Measurements from ENCODE around the gene GNPNAT1. TPM values are rescaled to one million over a fixed set of nuclear protein-coding genes. Genes with fewer than 3 reads are reported as not detected.

GNPNAT1 gene
- polyA plus RNA-seq, 1 of the 3 experiments (the other 2 are of a cell fraction): 15.2 TPM

GRCh38 chr14:52829527-52830185 lies 38.2 kb upstream of the GNPNAT1 start:
- Histone ChIP-seq H3K9me2 (no peaks in the 10 kb centered on the region), H3K4me3 (ENCODE audit: low read depth in 2 of 2, low read length in 1 of 2) (no peak overlapping the region), H2AFZ (ENCODE audit: low read depth) (no peak overlapping the region; the same call in 1 of the 2 replicates), H3K4me1 (ENCODE audit: control insufficient read depth in 1 of 2, insufficient read depth in 2 of 2, low read depth in 1 of 2, low read length in 1 of 2) (peaks cover 20 to 31% of the 10 kb centered on the region in 2 experiments), H3F3A (replicated peaks; ENCODE audit: insufficient read depth) (peaks cover 31% of the 10 kb centered on the region), H3K4me2 (no peak overlapping the region), H4K20me1 (ENCODE audit: insufficient read depth) (no peaks in the 10 kb centered on the region), H3K9ac (no peak overlapping the region), H3K9me3 (no peaks in the 10 kb centered on the region), H3K27me3 (ENCODE audit: insufficient read depth) (no peaks in the 10 kb centered on the region), H3K79me2 (ENCODE audit: insufficient read depth) (no peaks in the 10 kb centered on the region), H3K36me3 (replicated peaks in 1 of 2; ENCODE audit: control insufficient read depth in 1 of 2, insufficient read depth in 2 of 2, low read length in 1 of 2) (no peaks in the 10 kb centered on the region), H3K27ac (ENCODE audit: low read depth in 2 of 2, low read length in 1 of 2) (no peak overlapping the region)
- ChIA-PET CTCF (interaction anchor here (0.6 to 3.0 kb wide), 7 partner anchors 12 to 477 kb away, joined by 3 to 16 read pairs (median 6); no protein-coding TSS in a partner anchor), POLR2A (no interaction called here)
- 91% methylated on average over 7 of the region's 7 CpGs for WGBS (ENCODE audit: low lambda C conversion rate)
- TF ChIP-seq RXRA (IDR thresholded peaks at IDR 0.05; ENCODE audit: borderline replicate concordance, low read depth): no peak
- no peak for TF ChIP-seq TEAD4 (IDR thresholded peaks at IDR 0.05; ENCODE audit: borderline replicate concordance, insufficient read depth)
- TF ChIP-seq TCF12 (IDR thresholded peaks at IDR 0.05): no peak
- no peak for TF ChIP-seq FOXJ3 (CRISPR knock-in tag; IDR thresholded peaks at IDR 0.05)
- no peak for TF ChIP-seq CTCF (IDR thresholded peaks at IDR 0.05)
- no peak for DNase-seq

- no peak overlapping the region for H3K27ac ChIP-seq (ENCODE audit: low read depth in 2 of 2, low read length in 1 of 2)
- H3K36me3 ChIP-seq (replicated peaks in 1 of 2; ENCODE audit: control insufficient read depth in 1 of 2, insufficient read depth in 2 of 2, low read length in 1 of 2): no peaks in the 10 kb centered on the region
- H3K4me3 ChIP-seq (ENCODE audit: low read depth in 2 of 2, low read length in 1 of 2): no peak overlapping the region
- no peak for TF ChIP-seq SMC3 (IDR thresholded peaks at IDR 0.05; ENCODE audit: low read depth, low read length)
- H3K9me2 ChIP-seq: no peaks in the 10 kb centered on the region
- no peak for DNase-seq
- peak overlapping the region; percentile 43; the same call in 1 of the 2 replicates for H2AFZ ChIP-seq (ENCODE audit: low read depth)
- H3K4me1 ChIP-seq (ENCODE audit: control insufficient read depth in 1 of 2, insufficient read depth in 2 of 2, low read depth in 1 of 2, low read length in 1 of 2): peaks cover 17 to 28% of the 10 kb centered on the region in 2 experiments
- H3F3A ChIP-seq (replicated peaks; ENCODE audit: insufficient read depth): peaks cover 19% of the 10 kb centered on the region
- ChIA-PET POLR2A (no interaction called here), CTCF (interaction anchor here (1.0 to 3.0 kb wide), 2 partner anchors 133 to 479 kb away, joined by 3 to 16 read pairs; no protein-coding TSS in a partner anchor)
- no peaks in the 10 kb centered on the region for H3K27me3 ChIP-seq (ENCODE audit: insufficient read depth)
- no peak overlapping the region for H3K9ac ChIP-seq
- no peaks in the 10 kb centered on the region for H4K20me1 ChIP-seq (ENCODE audit: insufficient read depth)
- no peaks in the 10 kb centered on the region for H3K9me3 ChIP-seq
- H3K4me2 ChIP-seq: no peak overlapping the region
- no peaks in the 10 kb centered on the region for H3K79me2 ChIP-seq (ENCODE audit: insufficient read depth)
Measured at GRCh38 chr14:52827426-52827825, 36.0 kb upstream of the GNPNAT1 start.

GRCh38 chr14:52825085-52825484 lies 33.7 kb upstream of the GNPNAT1 start:
- Histone ChIP-seq H3K27ac (ENCODE audit: low read depth in 2 of 2, low read length in 1 of 2) (peak overlapping the region in 1 of 2 experiments; percentile 55; a peak in 2 of 4 replicates), H3K4me1 (ENCODE audit: control insufficient read depth in 1 of 2, insufficient read depth in 2 of 2, low read depth in 1 of 2, low read length in 1 of 2) (peaks cover 8 to 13% of the 10 kb centered on the region in 2 experiments), H3K9me2 (no peaks in the 10 kb centered on the region), H3K79me2 (ENCODE audit: insufficient read depth) (no peaks in the 10 kb centered on the region), H3K36me3 (replicated peaks in 1 of 2; ENCODE audit: control insufficient read depth in 1 of 2, insufficient read depth in 2 of 2, low read length in 1 of 2) (no peaks in the 10 kb centered on the region), H2AFZ (ENCODE audit: low read depth) (peak overlapping the region; percentile 1; the same call in 1 of the 2 replicates), H4K20me1 (ENCODE audit: insufficient read depth) (no peaks in the 10 kb centered on the region), H3K27me3 (ENCODE audit: insufficient read depth) (no peaks in the 10 kb centered on the region), H3K9ac (no peak overlapping the region), H3K4me2 (peak overlapping the region; percentile 30), H3K4me3 (ENCODE audit: low read depth in 2 of 2, low read length in 1 of 2) (no peak overlapping the region), H3K9me3 (no peaks in the 10 kb centered on the region), H3F3A (replicated peaks; ENCODE audit: insufficient read depth) (peaks cover 17% of the 10 kb centered on the region)
- 77% methylated on average over 4 of the region's 4 CpGs for WGBS (ENCODE audit: low lambda C conversion rate)
- no peak for DNase-seq
- ChIA-PET CTCF (interaction anchor here (0.6 to 4.9 kb wide), 10 partner anchors 10 to 481 kb away, joined by 4 to 69 read pairs (median 8); no protein-coding TSS in a partner anchor), POLR2A (interaction anchor here (1.1 kb wide), 1 partner anchor 34 kb away, joined by 3 read pairs; the partner anchor contains the start of gene GNPNAT1)
- no peak for TF ChIP-seq MEF2A (IDR thresholded peaks at IDR 0.05; ENCODE audit: borderline replicate concordance, low read depth)
- TF ChIP-seq EP300 (IDR thresholded peaks at IDR 0.05; ENCODE audit: borderline replicate concordance in 1 of 2, low read depth in 1 of 2, low read length in 1 of 2): no peak
- no peak for TF ChIP-seq ZBTB33 (IDR thresholded peaks at IDR 0.05; ENCODE audit: borderline replicate concordance, low read depth)
- TF ChIP-seq GATA2 (CRISPR knock-in tag; IDR thresholded peaks at IDR 0.05): no peak
- TF ChIP-seq USF1 (IDR thresholded peaks at IDR 0.05; ENCODE audit: borderline replicate concordance, low read depth): no peak
- no peak for TF ChIP-seq GABPA (IDR thresholded peaks at IDR 0.05; ENCODE audit: low read depth)
- no peak for TF ChIP-seq MAX (IDR thresholded peaks at IDR 0.05; ENCODE audit: low read depth)
- TF ChIP-seq RXRA (IDR thresholded peaks at IDR 0.05; ENCODE audit: borderline replicate concordance, low read depth): no peak
- TF ChIP-seq FOXM1 (IDR thresholded peaks at IDR 0.05; ENCODE audit: low read depth): no peak
- no peak for TF ChIP-seq FOXJ3 (CRISPR knock-in tag; IDR thresholded peaks at IDR 0.05)

Data from SK-N-SH (cell line).